ENCODE results near the gene BORA. TPM values are rescaled to one million over a fixed set of nuclear protein-coding genes. Genes with fewer than 3 reads are reported as not detected.

Gene BORA
- total RNA-seq, 1 experiment from 2014 or later, result 8.0 TPM

DNA sequence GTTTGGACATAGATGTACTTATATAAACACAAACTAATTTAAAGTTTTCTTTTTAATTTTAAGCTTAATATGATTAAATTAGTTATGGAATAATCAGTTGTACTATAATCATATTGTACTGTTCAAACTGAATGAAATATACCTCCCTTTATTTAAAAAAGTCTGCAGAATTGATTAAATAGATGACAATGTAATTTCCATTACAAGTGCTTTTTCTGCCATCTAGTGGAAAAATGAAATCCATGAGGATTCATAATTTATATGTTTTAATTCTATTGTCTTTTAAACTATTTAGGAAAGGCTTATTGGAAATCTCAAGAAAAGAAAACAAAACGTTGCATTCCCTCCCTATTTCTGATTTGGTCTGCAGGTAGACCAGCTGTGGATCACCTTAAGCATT, 31.1 kb upstream of the BORA start:
- Histone ChIP-seq H3K4me1 (ENCODE audit: control insufficient read depth, insufficient read depth, low read length) (no peaks in the 10 kb centered on the region), H3K9me3 (ENCODE audit: control insufficient read depth, insufficient read depth, low read depth, low read length) (no peaks in the 10 kb centered on the region), H3K27ac (ENCODE audit: low read length) (no peak overlapping the region), H3K36me3 (ENCODE audit: control insufficient read depth, insufficient read depth, low read length) (no peaks in the 10 kb centered on the region), H3K4me3 (ENCODE audit: low read depth in 2 of 2, low read length in 2 of 2) (no peak overlapping the region), H3K27me3 (ENCODE audit: control insufficient read depth, insufficient read depth, low read length) (no peaks in the 10 kb centered on the region)
- ChIA-PET POLR2A (no interaction called here), CTCF (no interaction called here)
- no TSS peak for BruUV-seq (replicated peaks)
- TF ChIP-seq TCF7L2 (IDR thresholded peaks at IDR 0.05; ENCODE audit: low read depth, low read length), result no peak
- TF ChIP-seq, protein P1, sequence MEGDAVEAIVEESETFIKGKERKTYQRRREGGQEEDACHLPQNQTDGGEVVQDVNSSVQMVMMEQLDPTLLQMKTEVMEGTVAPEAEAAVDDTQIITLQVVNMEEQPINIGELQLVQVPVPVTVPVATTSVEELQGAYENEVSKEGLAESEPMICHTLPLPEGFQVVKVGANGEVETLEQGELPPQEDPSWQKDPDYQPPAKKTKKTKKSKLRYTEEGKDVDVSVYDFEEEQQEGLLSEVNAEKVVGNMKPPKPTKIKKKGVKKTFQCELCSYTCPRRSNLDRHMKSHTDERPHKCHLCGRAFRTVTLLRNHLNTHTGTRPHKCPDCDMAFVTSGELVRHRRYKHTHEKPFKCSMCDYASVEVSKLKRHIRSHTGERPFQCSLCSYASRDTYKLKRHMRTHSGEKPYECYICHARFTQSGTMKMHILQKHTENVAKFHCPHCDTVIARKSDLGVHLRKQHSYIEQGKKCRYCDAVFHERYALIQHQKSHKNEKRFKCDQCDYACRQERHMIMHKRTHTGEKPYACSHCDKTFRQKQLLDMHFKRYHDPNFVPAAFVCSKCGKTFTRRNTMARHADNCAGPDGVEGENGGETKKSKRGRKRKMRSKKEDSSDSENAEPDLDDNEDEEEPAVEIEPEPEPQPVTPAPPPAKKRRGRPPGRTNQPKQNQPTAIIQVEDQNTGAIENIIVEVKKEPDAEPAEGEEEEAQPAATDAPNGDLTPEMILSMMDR (IDR thresholded peaks at IDR 0.05), result peak; percentile 30; the same call in 1 of the 2 replicates
- no peak for ATAC-seq
- in situ Hi-C loops (cut with HindIII; ENCODE audit: low pct_unique_long_range_greater_than_20kb, low sequenced_read_pairs), result no loop called here
- no peak for DNase-seq (ENCODE audit: low read depth, low spot score)
- intact Hi-C loops (cut with micrococcal nuclease; ENCODE audit: unreplicated experiment), result no loop called here

DNA sequence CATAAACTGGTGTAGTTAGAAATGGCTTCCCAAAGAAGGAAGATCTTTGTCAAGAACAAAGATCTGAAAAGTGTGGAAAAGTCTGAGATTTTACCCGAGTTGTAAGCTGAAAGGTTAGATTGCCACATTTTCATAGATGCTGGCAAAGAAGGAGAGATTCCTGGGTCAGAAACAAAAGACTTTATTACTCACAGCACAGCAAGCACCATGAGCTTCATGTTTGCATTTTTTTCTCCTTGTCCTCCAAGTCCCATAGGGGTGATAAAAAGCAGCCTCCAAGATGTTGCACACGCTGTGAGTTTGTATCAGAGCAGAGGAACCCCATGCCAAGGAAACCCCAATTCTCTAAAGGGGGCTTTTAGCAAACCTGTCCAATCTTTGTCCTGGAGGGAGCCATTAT, 29.6 kb upstream of the BORA start:
- BruUV-seq (replicated peaks), result no TSS peak
- Histone ChIP-seq H3K4me3 (ENCODE audit: low read depth in 2 of 2, low read length in 2 of 2) (no peak overlapping the region), H3K4me1 (ENCODE audit: control insufficient read depth, insufficient read depth, low read length) (no peaks in the 10 kb centered on the region), H3K27ac (ENCODE audit: low read length) (no peak overlapping the region), H3K36me3 (ENCODE audit: control insufficient read depth, insufficient read depth, low read length) (no peaks in the 10 kb centered on the region), H3K9me3 (ENCODE audit: control insufficient read depth, insufficient read depth, low read depth, low read length) (no peaks in the 10 kb centered on the region), H3K27me3 (ENCODE audit: control insufficient read depth, insufficient read depth, low read length) (no peaks in the 10 kb centered on the region)
- TF ChIP-seq, protein P2, sequence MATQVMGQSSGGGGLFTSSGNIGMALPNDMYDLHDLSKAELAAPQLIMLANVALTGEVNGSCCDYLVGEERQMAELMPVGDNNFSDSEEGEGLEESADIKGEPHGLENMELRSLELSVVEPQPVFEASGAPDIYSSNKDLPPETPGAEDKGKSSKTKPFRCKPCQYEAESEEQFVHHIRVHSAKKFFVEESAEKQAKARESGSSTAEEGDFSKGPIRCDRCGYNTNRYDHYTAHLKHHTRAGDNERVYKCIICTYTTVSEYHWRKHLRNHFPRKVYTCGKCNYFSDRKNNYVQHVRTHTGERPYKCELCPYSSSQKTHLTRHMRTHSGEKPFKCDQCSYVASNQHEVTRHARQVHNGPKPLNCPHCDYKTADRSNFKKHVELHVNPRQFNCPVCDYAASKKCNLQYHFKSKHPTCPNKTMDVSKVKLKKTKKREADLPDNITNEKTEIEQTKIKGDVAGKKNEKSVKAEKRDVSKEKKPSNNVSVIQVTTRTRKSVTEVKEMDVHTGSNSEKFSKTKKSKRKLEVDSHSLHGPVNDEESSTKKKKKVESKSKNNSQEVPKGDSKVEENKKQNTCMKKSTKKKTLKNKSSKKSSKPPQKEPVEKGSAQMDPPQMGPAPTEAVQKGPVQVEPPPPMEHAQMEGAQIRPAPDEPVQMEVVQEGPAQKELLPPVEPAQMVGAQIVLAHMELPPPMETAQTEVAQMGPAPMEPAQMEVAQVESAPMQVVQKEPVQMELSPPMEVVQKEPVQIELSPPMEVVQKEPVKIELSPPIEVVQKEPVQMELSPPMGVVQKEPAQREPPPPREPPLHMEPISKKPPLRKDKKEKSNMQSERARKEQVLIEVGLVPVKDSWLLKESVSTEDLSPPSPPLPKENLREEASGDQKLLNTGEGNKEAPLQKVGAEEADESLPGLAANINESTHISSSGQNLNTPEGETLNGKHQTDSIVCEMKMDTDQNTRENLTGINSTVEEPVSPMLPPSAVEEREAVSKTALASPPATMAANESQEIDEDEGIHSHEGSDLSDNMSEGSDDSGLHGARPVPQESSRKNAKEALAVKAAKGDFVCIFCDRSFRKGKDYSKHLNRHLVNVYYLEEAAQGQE (IDR thresholded peaks at IDR 0.05; ENCODE audit: insufficient read depth in 1 of 2, low read depth in 2 of 2, low read length in 1 of 2), result no peak
- TF ChIP-seq POLR2AphosphoS5 (IDR thresholded peaks at IDR 0.05; ENCODE audit: low read depth, low read length) (no peak), TCF7L2 (IDR thresholded peaks at IDR 0.05; ENCODE audit: low read depth, low read length) (no peak), SIN3A (IDR thresholded peaks at IDR 0.05; ENCODE audit: borderline replicate concordance, insufficient read depth, low read depth, low read length) (no peak)
- TF ChIP-seq, protein P1 (IDR thresholded peaks at IDR 0.05), result no peak
- ChIA-PET POLR2A (no interaction called here), CTCF (no interaction called here)
- intact Hi-C loops (cut with micrococcal nuclease; ENCODE audit: unreplicated experiment), result no loop called here
- DNase-seq (ENCODE audit: low read depth, low spot score) (no peak), ATAC-seq (no peak)
- in situ Hi-C loops (cut with HindIII; ENCODE audit: low pct_unique_long_range_greater_than_20kb, low sequenced_read_pairs), result no loop called here

DNA sequence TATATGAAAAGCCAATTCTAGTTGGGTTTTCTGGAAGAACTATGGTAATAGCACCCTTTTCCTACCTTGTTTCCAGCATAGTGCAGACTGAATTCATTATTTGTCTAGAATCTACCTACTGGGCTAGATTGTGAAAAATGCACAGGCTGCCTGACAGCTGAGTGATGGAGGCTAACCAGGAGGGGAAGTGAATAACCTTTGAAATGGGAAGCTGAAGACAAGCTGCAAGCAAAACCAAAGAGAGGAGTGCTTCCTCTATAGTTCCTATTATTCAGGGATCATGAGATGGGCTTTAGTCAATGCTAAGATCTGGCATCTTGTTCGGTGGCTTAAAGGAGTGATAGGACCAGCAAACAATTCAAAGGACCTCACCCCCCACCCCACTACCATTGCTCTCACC, 27.2 kb upstream of the BORA start:
- CTCF ChIA-PET, result no interaction called here
- in situ Hi-C loops (cut with HindIII; ENCODE audit: low pct_unique_long_range_greater_than_20kb, low sequenced_read_pairs), result no loop called here

More for the DNA sequence above, 27.2 kb upstream of the BORA start:
- no peaks in the 10 kb centered on the region for H3K36me3 ChIP-seq (ENCODE audit: control insufficient read depth, insufficient read depth, low read length)
- no peaks in the 10 kb centered on the region for H3K27me3 ChIP-seq (ENCODE audit: control insufficient read depth, insufficient read depth, low read length)
- DNase-seq (ENCODE audit: low read depth, low spot score) (no peak), ATAC-seq (no peak)
- no peak overlapping the region for H3K4me3 ChIP-seq (ENCODE audit: low read depth in 2 of 2, low read length in 2 of 2)
- H3K9me3 ChIP-seq (ENCODE audit: control insufficient read depth, insufficient read depth, low read depth, low read length), result no peaks in the 10 kb centered on the region
- no peak overlapping the region for H3K27ac ChIP-seq (ENCODE audit: low read length)
- BruUV-seq (replicated peaks), result no TSS peak
- no peaks in the 10 kb centered on the region for H3K4me1 ChIP-seq (ENCODE audit: control insufficient read depth, insufficient read depth, low read length)
- intact Hi-C loops (cut with micrococcal nuclease; ENCODE audit: unreplicated experiment), result no loop called here
- TF ChIP-seq, protein P1 (IDR thresholded peaks at IDR 0.05), result no peak
- TF ChIP-seq SIN3A (IDR thresholded peaks at IDR 0.05; ENCODE audit: borderline replicate concordance, insufficient read depth, low read depth, low read length), result no peak
- TF ChIP-seq, protein P2 (IDR thresholded peaks at IDR 0.05; ENCODE audit: insufficient read depth in 1 of 2, low read depth in 2 of 2, low read length in 1 of 2), result no peak
- POLR2A ChIA-PET, result no interaction called here

Measured in Panc1 (cell line).